Activated T-cell treated with anti-CD3 and anti-CD28 coated beads, Interleukin-2, amount 50 U/mL, for 72 hours (primary cell): ENCODE results near the gene UPK3B. TPM values are rescaled to one million over a fixed set of nuclear protein-coding genes. Genes with fewer than 3 reads are reported as not detected.
"Not testable (repeated sequence)": the region's sequence is repeated elsewhere in the genome, so short reads cannot be mapped to it uniquely, and the experiment has no call there.

Experiments
- ATAC-seq, 2 donors: fragments of 150-1000 bp; cut with Tn5 transposase; replicated peaks in 1 of 2; 2 replicates each; pipeline ENCODE4 v1.10.0; 2021; ENCODE audit warnings: moderate library complexity in 2 of 2, mild to moderate bottlenecking in 1 of 2
- DNase-seq, 2 donors: peaks; one replicate each; pipeline ENCODE4 v3.0.0; 2021 to 2022; ENCODE audit warnings: mixed read lengths in 1 of 2
- H3K27ac Mint-ChIP-seq: one replicate; pipeline ENCODE4 v1.8.0; 2022; ENCODE audit warnings: mild to moderate bottlenecking, moderate library complexity, mixed read lengths
- H3K27me3 Mint-ChIP-seq: one replicate; pipeline ENCODE4 v1.8.0; 2022; ENCODE audit warnings: low read depth, mixed read lengths
- H3K36me3 Mint-ChIP-seq, 2 donors: one replicate each; pipeline ENCODE4 v1.8.0; 2022; ENCODE audit warnings: mixed read lengths in 2 of 2, mild to moderate bottlenecking in 1 of 2; ENCODE audit not compliant: insufficient read depth in 2 of 2
- H3K4me1 Mint-ChIP-seq: one replicate; pipeline ENCODE4 v1.8.0; 2022; ENCODE audit warnings: low read depth, mixed read lengths
- H3K4me3 Mint-ChIP-seq, 2 donors: one replicate each; pipeline ENCODE4 v1.8.0; 2022; ENCODE audit warnings: mild to moderate bottlenecking in 2 of 2, mixed read lengths in 2 of 2, moderate library complexity in 2 of 2
- H3K9me3 Mint-ChIP-seq, 2 donors: one replicate each; pipeline ENCODE4 v1.8.0; 2022; ENCODE audit warnings: mixed read lengths in 2 of 2
- total RNA-seq, 2 donors: library from RNA; stranded (reverse); gene quantifications; one replicate each; pipeline ENCODE4 v1.2.3, GENCODE V29; 2022

The UPK3B gene
- total RNA-seq, 2 donors from 2014 or later = 3.2 to 3.3 TPM

DNA sequence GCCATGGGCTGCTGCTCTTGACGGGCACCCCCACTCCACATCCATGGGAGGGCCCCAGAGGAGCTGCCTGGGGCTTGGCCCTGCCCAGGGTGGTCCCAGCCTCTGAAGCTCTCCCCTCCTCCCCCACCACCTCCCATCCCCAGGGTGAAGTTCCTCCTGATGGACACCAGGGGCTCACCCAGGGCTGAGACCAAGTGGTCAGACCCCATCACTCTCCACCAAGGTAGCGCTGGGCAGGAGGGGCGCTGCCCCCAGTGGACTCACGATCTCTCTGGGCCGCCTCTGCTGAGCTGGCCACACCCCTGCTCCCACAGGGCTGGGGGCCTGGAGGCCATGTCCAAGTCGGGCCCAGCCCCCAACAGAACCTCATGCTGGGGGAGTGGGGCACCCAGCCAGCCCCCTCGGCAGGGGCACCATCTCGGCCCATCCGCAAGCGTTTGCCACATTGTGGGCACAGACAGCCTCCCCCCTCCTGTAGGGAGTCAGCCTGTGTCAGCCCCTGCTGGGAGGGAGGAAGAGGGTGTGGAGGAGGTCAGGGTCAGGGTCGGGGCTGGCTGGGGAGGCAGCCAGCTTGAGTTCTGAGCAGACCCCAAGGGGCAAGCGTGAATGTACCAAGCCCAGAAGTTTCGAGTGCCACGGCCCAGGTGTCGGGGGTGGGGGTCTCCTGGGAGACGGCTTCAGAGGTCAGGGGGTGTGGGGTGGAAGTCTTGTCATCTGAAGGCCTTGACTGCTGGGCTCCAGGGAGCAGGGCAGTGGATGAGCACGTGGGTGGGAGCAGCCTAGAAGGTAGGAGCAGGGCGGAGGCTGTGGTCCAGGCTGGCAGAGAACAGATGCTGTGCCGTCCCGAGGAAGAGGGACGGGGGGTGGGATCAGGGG is 2.8 kb downstream of the UPK3B start:
- ATAC-seq = peak; percentile 13 to 20
- H3K9me3 Mint-ChIP-seq = no peaks in the 10 kb centered on the region
- peak in 1 of 2 donors; percentile 0 for DNase-seq
- no peaks in the 10 kb centered on the region for H3K4me1 Mint-ChIP-seq
- H3K27me3 Mint-ChIP-seq = peaks cover 10% of the 10 kb centered on the region
- H3K36me3 Mint-ChIP-seq = no peaks in the 10 kb centered on the region
- H3K4me3 Mint-ChIP-seq = no peak overlapping the region
- H3K27ac Mint-ChIP-seq = no peak overlapping the region

DNA sequence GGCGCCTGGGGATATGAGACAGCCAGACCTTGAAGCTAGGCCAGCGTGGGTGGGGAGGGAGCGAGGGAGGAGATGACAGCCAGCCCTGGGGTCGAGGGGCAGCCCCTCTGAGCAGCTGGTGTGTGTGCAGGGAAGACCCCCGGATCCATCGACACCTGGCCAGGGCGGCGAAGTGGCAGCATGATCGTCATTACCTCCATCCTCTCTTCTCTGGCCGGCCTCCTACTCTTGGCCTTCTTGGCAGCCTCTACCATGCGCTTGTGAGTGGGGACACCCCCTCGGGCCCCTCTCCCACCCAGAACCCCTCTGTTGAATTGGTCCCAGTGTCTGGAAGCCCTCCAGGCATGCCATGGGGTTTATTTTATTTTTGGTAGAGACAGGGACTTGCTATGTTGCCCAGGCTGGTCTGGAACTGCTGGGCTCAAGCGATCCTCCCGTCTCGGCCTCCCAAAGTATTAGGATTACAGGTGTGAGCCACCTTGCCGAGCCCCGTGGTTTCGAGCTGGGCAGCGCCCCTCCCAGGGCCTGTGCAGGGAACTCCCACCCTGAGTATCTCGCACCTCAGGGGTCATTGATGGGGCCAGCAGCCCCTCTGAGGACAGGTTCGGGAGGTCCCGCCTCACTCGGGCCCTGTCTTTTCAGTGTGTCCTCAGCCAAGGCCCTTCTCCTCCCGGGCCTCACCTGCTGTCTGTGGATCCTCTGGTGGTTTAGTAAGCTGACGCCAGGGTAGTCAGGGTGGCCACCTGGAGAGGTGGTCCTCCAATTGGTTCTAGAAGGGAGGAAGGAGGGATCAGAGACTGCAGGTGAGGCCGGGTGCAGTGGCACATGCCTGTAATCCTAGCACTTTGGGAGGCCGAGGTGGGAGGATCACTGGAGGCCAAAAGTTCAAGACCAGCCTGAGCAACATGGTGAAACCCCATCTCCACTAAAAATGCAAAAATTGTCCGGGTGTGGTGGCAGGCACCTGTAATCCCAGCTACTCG is 3.8 kb downstream of the UPK3B start:
- H3K27ac Mint-ChIP-seq = no peak overlapping the region
- H3K27me3 Mint-ChIP-seq = peaks cover 10% of the 10 kb centered on the region
- ATAC-seq = no peak
- no peak for DNase-seq
- H3K4me1 Mint-ChIP-seq = no peaks in the 10 kb centered on the region
- H3K4me3 Mint-ChIP-seq = no peak overlapping the region
- no peaks in the 10 kb centered on the region for H3K36me3 Mint-ChIP-seq
- no peaks in the 10 kb centered on the region for H3K9me3 Mint-ChIP-seq

DNA sequence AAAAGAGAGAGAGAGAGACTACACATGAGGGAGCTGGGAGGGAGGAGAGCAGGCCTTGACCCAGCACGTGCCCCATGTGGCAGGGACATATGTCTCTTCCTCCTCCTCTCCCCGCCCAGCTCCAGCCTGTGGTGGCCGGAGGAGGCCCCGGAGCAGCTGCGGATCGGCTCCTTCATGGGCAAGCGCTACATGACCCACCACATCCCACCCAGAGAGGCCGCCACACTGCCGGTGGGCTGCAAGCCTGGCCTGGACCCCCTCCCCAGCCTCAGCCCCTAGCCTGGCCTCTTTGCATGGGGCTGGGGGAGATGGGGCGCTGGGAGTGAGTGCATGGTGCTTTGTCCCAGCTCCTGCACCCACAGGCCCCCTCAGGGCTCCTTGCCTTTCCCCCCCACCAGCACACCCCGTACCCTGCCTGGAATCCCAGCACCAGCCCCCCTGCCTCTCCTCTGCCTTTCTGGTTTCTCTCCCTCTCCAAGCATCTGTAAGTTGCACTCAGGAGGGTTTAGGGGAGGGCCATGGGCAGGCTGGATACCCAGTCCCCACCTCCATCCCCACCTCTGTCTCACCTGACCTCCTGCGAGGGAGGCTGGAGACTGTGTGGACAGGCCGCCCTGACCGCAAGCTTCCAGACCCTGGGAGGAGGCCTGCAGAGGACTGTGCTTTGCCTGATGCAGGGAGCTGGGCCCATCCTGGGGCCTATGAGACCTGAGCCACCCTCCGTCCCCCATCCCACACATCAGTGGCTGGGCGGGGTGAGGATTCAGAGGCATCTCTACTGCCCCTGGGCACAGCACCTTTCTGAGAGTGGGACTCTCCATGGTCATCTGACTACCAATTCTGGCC is 4.8 kb downstream of the UPK3B start:
- Mint-ChIP-seq H3K4me3 (no peak overlapping the region), H3K27ac (no peak overlapping the region), H3K9me3 (no peaks in the 10 kb centered on the region), H3K4me1 (no peaks in the 10 kb centered on the region), H3K27me3 (peaks cover 10% of the 10 kb centered on the region), H3K36me3 (no peaks in the 10 kb centered on the region)
- ATAC-seq (peak in 1 of 2 donors; percentile 14), DNase-seq (no peak)

DNA sequence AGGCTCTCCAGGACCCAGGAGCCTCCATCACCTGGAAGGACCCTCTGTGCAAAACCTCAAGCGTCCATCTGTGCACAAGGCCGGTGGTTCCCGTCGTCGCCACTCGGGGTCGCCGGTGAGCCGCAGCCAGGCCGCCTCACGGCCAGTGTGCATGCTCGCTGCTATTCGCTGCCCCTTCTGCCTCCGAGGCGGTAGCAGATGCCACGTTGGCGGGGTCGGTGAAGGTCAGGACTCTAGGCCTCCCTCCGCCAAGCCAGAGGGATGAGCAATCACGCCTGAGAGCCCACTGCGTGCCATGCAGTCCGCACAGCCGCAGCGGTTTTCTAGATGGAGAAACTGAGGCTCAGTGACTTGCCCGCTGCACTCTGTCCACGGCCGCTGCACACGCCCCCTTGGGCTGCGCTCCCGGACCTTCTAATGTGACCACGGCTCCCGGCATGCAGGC is 5.7 kb downstream of the UPK3B start:
- no peaks in the 10 kb centered on the region for H3K9me3 Mint-ChIP-seq
- peaks cover 10% of the 10 kb centered on the region for H3K27me3 Mint-ChIP-seq
- DNase-seq (peak in 1 of 2 donors; percentile 76), ATAC-seq (peak in 1 of 2 donors; percentile 75)
- H3K4me1 Mint-ChIP-seq = no peaks in the 10 kb centered on the region
- no peaks in the 10 kb centered on the region for H3K36me3 Mint-ChIP-seq
- no peak overlapping the region for H3K4me3 Mint-ChIP-seq
- H3K27ac Mint-ChIP-seq = no peak overlapping the region

DNA sequence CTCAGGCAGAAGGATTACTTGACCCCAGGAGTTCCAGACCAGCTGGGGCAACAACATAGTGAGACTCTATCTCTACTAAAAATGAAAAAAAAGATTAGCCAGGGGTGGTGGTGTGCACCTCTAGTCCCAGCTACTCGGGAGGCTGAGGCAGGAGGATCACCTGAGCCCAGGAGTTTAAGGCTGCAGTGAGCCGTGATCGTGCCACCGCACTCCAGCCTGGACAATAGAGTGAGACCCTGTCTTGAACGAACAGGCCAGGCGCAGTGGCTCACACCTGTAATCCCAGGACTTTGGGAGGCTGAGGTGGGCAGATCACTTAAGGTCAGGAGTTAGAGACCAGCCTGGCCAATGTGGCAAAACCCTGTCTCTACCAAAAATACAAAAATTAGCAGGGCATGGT is 6.6 kb downstream of the UPK3B start:
- H3K4me1 Mint-ChIP-seq, H3K36me3 Mint-ChIP-seq, DNase-seq, H3K9me3 Mint-ChIP-seq, H3K27ac Mint-ChIP-seq, H3K27me3 Mint-ChIP-seq, ATAC-seq, H3K4me3 Mint-ChIP-seq: not testable (repeated sequence)

DNA sequence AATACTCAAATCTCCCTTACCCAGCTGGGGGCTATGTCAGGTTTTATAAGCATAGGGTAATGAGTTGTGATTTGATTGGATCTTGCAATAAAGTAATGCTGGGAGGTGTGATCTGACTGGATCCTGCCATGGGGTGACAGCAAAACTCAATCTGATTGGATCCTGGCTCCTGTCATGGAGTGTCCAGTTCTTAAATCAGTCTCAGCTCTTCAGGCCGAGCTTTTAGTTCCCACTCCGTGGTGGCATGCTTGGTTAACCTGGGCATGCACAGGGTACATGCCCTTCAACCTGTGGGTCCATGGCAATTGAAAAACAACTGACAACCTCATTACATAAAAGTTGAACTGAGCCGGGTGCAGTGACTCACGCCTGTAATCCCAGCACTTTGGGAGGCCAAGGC is 15.8 kb downstream of the UPK3B start:
- not testable (repeated sequence) for DNase-seq, H3K4me1 Mint-ChIP-seq, H3K9me3 Mint-ChIP-seq, H3K27me3 Mint-ChIP-seq, H3K4me3 Mint-ChIP-seq, ATAC-seq, H3K36me3 Mint-ChIP-seq, H3K27ac Mint-ChIP-seq

DNA sequence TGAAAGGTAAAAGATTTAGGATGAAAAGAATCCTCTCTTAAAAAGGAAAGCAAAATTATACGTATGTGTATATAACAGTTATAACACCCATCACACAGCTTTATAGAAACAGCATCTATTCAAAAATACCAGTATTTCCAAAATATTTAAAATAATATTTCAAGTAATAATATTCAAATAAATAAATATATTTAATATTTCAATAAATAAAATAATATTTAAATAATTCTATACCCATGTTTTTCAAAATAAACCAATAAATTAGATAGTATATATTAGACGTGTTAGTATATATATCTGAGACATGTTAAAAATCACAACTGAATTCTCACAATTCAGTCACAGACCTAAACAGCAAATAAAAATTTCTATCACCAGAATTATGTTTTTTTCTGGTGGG is 21.3 kb downstream of the UPK3B start:
- not testable (repeated sequence) for H3K4me3 Mint-ChIP-seq

DNA sequence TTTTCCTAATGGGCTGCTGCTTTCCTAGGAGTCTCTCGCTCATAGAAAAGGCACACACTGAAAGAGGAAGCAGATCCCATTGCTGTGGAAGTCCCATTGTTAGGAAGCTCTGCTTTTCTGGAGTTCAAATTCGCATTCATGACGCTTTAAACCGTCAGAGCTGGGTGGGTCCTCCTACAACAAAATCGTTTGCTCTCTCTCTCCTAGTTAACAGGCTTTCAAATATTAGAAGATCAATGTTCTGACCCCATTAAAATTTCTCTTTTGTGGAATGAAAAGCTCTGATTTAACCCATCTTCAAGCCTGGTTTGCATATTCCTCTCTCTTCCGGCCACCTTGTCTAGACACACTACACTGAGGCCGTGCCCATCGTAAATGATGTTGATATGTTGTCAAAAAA is 32.8 kb downstream of the UPK3B start, which contains the start of gene SPDYE16:
TSS of gene SPDYE16 (minus strand) at position 101 of the 400 bp plus-strand sequence. CDS start 1,838 bp downstream, outside the sequence.
- not testable (repeated sequence) for H3K27ac Mint-ChIP-seq, H3K9me3 Mint-ChIP-seq, ATAC-seq, H3K27me3 Mint-ChIP-seq, H3K36me3 Mint-ChIP-seq, H3K4me1 Mint-ChIP-seq, DNase-seq, H3K4me3 Mint-ChIP-seq

More for the DNA sequence above, 21.3 kb downstream of the UPK3B start:
- ATAC-seq, DNase-seq, H3K9me3 Mint-ChIP-seq, H3K4me1 Mint-ChIP-seq, H3K36me3 Mint-ChIP-seq, H3K27ac Mint-ChIP-seq, H3K27me3 Mint-ChIP-seq: not testable (repeated sequence)

DNA sequence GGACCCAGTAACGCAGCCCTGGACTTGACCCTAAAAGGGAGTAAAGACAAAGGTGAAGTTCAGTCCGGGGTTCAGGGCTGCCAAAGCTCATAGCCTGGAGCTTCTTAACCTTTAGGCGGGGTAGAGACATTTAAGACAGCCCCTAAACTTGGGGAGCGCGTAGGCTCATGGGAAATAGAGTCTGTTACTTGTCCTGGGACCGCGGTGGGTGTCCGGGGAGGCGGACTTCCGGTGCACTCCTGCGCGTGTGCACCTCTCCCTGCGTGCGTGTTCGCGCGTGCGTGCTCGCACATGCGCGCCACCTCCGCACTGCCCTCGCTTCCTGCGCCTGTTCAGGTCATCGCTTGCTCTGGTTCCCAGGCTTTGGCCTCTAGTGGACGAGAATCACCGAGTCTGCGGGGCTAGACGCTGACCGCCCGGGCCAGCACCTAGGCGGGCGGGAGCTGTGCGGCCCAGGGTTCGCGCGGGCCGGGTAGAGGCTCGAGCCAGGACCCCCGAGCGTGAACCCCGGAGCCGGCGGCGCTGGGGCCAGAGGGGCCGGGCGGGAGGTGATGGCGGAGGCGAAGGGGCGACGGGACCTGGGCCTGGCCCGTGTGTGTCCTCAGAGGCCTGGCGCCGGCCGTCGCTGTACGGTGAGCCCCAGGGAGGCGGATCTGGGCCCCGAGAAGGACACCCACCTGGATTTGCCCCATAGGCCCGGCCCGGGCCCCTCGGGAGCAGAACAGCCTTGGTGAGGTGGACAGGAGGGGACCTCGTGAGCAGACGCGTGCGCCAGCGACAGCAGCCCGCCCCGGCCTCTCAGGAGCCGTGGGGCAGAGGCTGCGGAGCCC is 38.9 kb downstream of the UPK3B start:
- Mint-ChIP-seq H3K4me3 (peak overlapping the region; percentile 84 to 90), H3K27ac (peak overlapping the region; percentile 88), H3K4me1 (peaks cover 25% of the 10 kb centered on the region)
- DNase-seq (peak; percentile 89 to 91), ATAC-seq (peak; percentile 99)
- not testable (repeated sequence) for H3K36me3 Mint-ChIP-seq, H3K27me3 Mint-ChIP-seq, H3K9me3 Mint-ChIP-seq

DNA sequence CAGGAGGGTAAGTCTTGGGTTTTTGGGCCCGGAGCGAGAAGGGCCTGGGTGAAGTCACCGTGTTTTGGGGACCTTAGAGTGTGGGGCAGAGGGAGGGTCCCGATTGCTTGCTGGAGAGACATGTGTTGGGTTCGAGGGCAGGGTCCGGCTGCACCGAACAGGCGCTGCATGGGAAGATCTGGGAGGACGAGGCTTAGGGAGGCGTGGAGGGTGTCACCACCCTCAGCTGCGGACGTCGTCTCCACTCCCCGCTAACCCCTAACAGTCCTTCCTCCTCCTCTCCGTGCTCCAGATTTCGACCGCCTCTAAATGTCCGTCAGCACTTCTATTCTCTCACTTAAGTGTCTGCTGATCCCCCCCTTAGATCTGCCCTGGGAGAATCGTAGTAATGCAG is 39.5 kb downstream of the UPK3B start:
- not testable (repeated sequence) for H3K9me3 Mint-ChIP-seq, H3K36me3 Mint-ChIP-seq, ATAC-seq, DNase-seq, H3K27me3 Mint-ChIP-seq
- H3K4me3 Mint-ChIP-seq = peak overlapping the region; percentile 84 to 90
- H3K4me1 Mint-ChIP-seq = peaks cover 27% of the 10 kb centered on the region
- peak overlapping the region; percentile 73 for H3K27ac Mint-ChIP-seq

DNA sequence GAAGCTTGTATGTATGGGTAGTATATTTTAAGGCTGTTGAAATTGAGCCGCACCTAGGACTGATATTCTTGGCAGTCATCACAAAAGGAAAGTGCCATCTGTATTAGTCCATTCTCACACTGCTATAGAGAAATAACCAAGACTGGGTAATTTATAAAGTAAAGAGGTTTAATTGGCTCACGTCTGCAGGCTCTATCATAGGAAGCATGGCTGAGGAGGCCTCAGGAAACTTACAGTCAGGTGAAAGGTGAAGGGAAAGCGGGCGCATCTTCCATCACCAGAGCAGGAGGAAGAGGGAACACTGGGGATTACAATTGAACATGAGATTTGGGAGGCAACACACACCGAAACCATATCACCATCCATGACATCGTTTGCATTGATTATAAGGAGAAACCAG is 41.6 kb downstream of the UPK3B start:
- H3K27ac Mint-ChIP-seq = peak overlapping the region; percentile 83
- peak overlapping the region in 1 of 2 donors; percentile 45 for H3K4me3 Mint-ChIP-seq
- H3K27me3 Mint-ChIP-seq, ATAC-seq, DNase-seq, H3K36me3 Mint-ChIP-seq, H3K9me3 Mint-ChIP-seq: not testable (repeated sequence)
- H3K4me1 Mint-ChIP-seq = peaks cover 31% of the 10 kb centered on the region

DNA sequence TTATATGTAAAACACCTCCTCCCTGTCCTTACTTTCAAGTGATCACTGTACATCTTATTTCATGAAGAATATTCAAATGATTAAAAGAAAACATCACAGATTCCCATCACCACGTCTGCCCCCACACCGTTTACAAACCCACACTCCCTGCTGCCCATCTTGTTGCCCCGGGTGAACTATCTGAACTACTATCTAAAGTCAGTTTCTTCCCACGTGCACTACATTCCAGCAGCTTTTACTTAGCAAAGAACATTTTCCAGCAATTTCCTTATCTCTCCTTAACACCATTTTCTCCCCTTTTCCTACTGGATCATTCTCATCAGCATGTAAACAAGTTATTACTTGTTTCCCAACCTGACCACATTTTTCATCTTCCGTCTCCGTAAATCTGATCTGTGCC is 49.3 kb downstream of the UPK3B start:
- peaks cover 14 to 33% of the 10 kb centered on the region in 2 donors for H3K36me3 Mint-ChIP-seq
- peaks cover 31% of the 10 kb centered on the region for H3K4me1 Mint-ChIP-seq
- not testable (repeated sequence) for H3K27me3 Mint-ChIP-seq, ATAC-seq, DNase-seq, H3K4me3 Mint-ChIP-seq, H3K27ac Mint-ChIP-seq, H3K9me3 Mint-ChIP-seq
